IMR-90 (cell line): ENCODE measurements around the gene RAB1A. TPM values are rescaled to one million over a fixed set of nuclear protein-coding genes. Genes with fewer than 3 reads are reported as not detected.

ENCODE experiments used
- ATAC-seq: fragments of 200-7000 bp; cut with Tn5 transposase; 2 replicates; pipeline ENCODE4 v1.9.1; 2020; ENCODE audit warnings: low read depth, mild to moderate bottlenecking, moderate library complexity
- BruUV-seq: library from RNA; stranded (reverse); fragments of 400-500 nt; replicated peaks from 2 replicates; lab custom pipeline; 2021; lab: Mats Ljungman, UMichigan
- CTCF ChIA-PET: fragments of 300-600 bp; formaldehyde crosslinking; extraction: SDS; loops from one replicate; lab custom pipeline; 2021; ENCODE audit warnings: antibody characterized with exemption; lab: Yijun Ruan, JAX
- POLR2A ChIA-PET: fragments of 300-600 bp; sonication (Branson Sonifier 250); formaldehyde crosslinking; loops from one replicate; lab custom pipeline; 2022; ENCODE audit warnings: antibody characterized with exemption; ENCODE audit not compliant: unreplicated experiment; lab: Charles Lee
- DNase-seq: peaks from one replicate; pipeline ENCODE4 v3.0.0; 2013
- H2AFZ ChIP-seq: replicated peaks from 2 replicates; pipeline ENCODE3; 2013; ENCODE audit warnings: low read length, mild to moderate bottlenecking; ENCODE audit not compliant: poor library complexity
- H2AK5ac ChIP-seq: 2 replicates; pipeline ENCODE4 v1.6.1; 2013; ENCODE audit warnings: low read depth, low read length, inconsistent platforms
- H2AK9ac ChIP-seq: replicated peaks from 2 replicates; pipeline ENCODE3; 2013; ENCODE audit warnings: mild to moderate bottlenecking, low read depth, low read length, moderate library complexity; ENCODE audit not compliant: poor library complexity
- H2BK120ac ChIP-seq: 2 replicates; pipeline ENCODE4 v1.6.1; 2013; ENCODE audit warnings: low read depth, low read length, inconsistent platforms
- H2BK15ac ChIP-seq: 3 replicates; pipeline ENCODE4 v1.6.1; 2013; ENCODE audit warnings: low read depth, low read length, inconsistent platforms
- H2BK20ac ChIP-seq: 2 replicates; pipeline ENCODE4 v1.6.1; 2013; ENCODE audit warnings: low read depth, mild to moderate bottlenecking, inconsistent platforms, low read length, moderate library complexity
- H2BK5ac ChIP-seq: 2 replicates; pipeline ENCODE4 v1.6.1; 2013; ENCODE audit warnings: mild to moderate bottlenecking, low read depth, low read length, inconsistent platforms; ENCODE audit not compliant: poor library complexity, severe bottlenecking
- H3K14ac ChIP-seq: replicated peaks from 2 replicates; pipeline ENCODE4 v1.6.1; 2013; ENCODE audit warnings: low read depth, low read length, inconsistent platforms
- H3K18ac ChIP-seq: 2 replicates; pipeline ENCODE4 v1.6.1; 2013; ENCODE audit warnings: low read depth, low read length, control low read depth
- H3K23ac ChIP-seq: 2 replicates; pipeline ENCODE4 v1.6.1; 2013; ENCODE audit warnings: low read depth, low read length, inconsistent platforms
- H3K27ac ChIP-seq: 2 replicates; pipeline ENCODE4 v1.5.1; 2013; ENCODE audit warnings: mild to moderate bottlenecking, control low read depth, low read length; ENCODE audit not compliant: insufficient read depth
- H3K27me3 ChIP-seq: 2 replicates; pipeline ENCODE4 v1.6.1; 2013; ENCODE audit warnings: low read length; ENCODE audit not compliant: control insufficient read depth, insufficient read depth
- H3K36me3 ChIP-seq: 2 replicates; pipeline ENCODE4 v1.6.1; 2013; ENCODE audit warnings: low read length, mixed read lengths; ENCODE audit not compliant: control insufficient read depth, insufficient read depth
- H3K4ac ChIP-seq: 2 replicates; pipeline ENCODE4 v1.6.1; 2013; ENCODE audit warnings: low read depth, low read length, inconsistent platforms
- H3K4me1 ChIP-seq: 2 replicates; pipeline ENCODE4 v1.6.1; 2013; ENCODE audit warnings: low read length, mixed read lengths; ENCODE audit not compliant: control insufficient read depth, insufficient read depth
- H3K4me2 ChIP-seq: 2 replicates; pipeline ENCODE4 v1.6.1; 2013; ENCODE audit warnings: low read depth, mild to moderate bottlenecking, control low read depth, low read length, moderate library complexity
- H3K4me3 ChIP-seq: 2 replicates; pipeline ENCODE4 v1.5.1; 2013; ENCODE audit warnings: low read depth, mild to moderate bottlenecking, control low read depth, low read length, moderate library complexity; ENCODE audit not compliant: insufficient read depth
- H3K56ac ChIP-seq: 2 replicates; pipeline ENCODE4 v1.6.1; 2013; ENCODE audit warnings: low read length, inconsistent platforms; ENCODE audit not compliant: insufficient read depth; ENCODE audit errors: extremely low read depth
- H3K79me1 ChIP-seq, 2 experiments: 2 replicates each; pipeline ENCODE4 v1.6.1; 2013; ENCODE audit warnings: low read length in 2 of 2, inconsistent platforms in 1 of 2, low read depth in 1 of 2
- H3K9ac ChIP-seq: 2 replicates; pipeline ENCODE4 v1.6.1; 2013; ENCODE audit warnings: low read depth, low read length, control low read depth
- H3K9me1 ChIP-seq: 2 replicates; pipeline ENCODE4 v1.6.1; 2013; ENCODE audit warnings: low read length, inconsistent platforms; ENCODE audit not compliant: insufficient read depth
- H3K9me3 ChIP-seq: 2 replicates; pipeline ENCODE4 v1.6.1; 2013; ENCODE audit warnings: low read length; ENCODE audit not compliant: control insufficient read depth, insufficient read depth
- H4K20me1 ChIP-seq: 2 replicates; pipeline ENCODE4 v1.6.1; 2013; ENCODE audit warnings: low read length, inconsistent platforms; ENCODE audit not compliant: insufficient read depth
- H4K5ac ChIP-seq: 2 replicates; pipeline ENCODE4 v1.6.1; 2013; ENCODE audit warnings: mild to moderate bottlenecking, low read depth, low read length, control low read depth
- H4K8ac ChIP-seq, 2 experiments: 2 replicates each; pipeline ENCODE4 v1.6.1; 2013; ENCODE audit warnings: low read depth in 2 of 2, low read length in 2 of 2, control low read depth in 1 of 2, inconsistent platforms in 1 of 2
- H4K91ac ChIP-seq: 2 replicates; pipeline ENCODE4 v1.6.1; 2013; ENCODE audit warnings: low read depth, low read length, inconsistent platforms; ENCODE audit not compliant: insufficient read depth
- BHLHE40 ChIP-seq: fragments of 150-350 bp; IDR thresholded peaks from 2 replicates; pipeline ENCODE4 v1.6.1; 2016; ENCODE audit warnings: mild to moderate bottlenecking, low read depth, low read length
- CEBPB ChIP-seq: IDR thresholded peaks from 2 replicates; pipeline ENCODE4 v1.6.1; 2012; ENCODE audit warnings: low read depth, low read length, improper control_type of control experiment
- CHD1 ChIP-seq: IDR thresholded peaks from 2 replicates; pipeline ENCODE4 v1.6.1; 2012; ENCODE audit warnings: low read depth, low read length, improper control_type of control experiment
- ELK1 ChIP-seq: fragments of 150-350 bp; IDR thresholded peaks from 2 replicates; pipeline ENCODE4 v1.6.1; 2016; ENCODE audit warnings: low read depth, mild to moderate bottlenecking, low read length, moderate library complexity, borderline replicate concordance
- MAFK ChIP-seq: IDR thresholded peaks from 2 replicates; pipeline ENCODE4 v1.6.1; 2012; ENCODE audit warnings: low read depth, low read length, improper control_type of control experiment
- MAZ ChIP-seq: IDR thresholded peaks from 2 replicates; pipeline ENCODE4 v1.6.1; 2012; ENCODE audit warnings: low read depth, mild to moderate bottlenecking, low read length, improper control_type of control experiment, moderate library complexity, borderline replicate concordance
- MXI1 ChIP-seq: IDR thresholded peaks from 2 replicates; pipeline ENCODE4 v1.6.1; 2012; ENCODE audit warnings: low read depth, mild to moderate bottlenecking, low read length, moderate library complexity, borderline replicate concordance
- NFE2L2 ChIP-seq: fragments of 150-350 bp; IDR thresholded peaks from 2 replicates; pipeline ENCODE4 v1.6.1; 2016; ENCODE audit warnings: low read depth, mild to moderate bottlenecking, low read length
- POLR2A ChIP-seq: IDR thresholded peaks from 2 replicates; pipeline ENCODE4 v1.6.1; 2012; ENCODE audit warnings: mild to moderate bottlenecking, low read depth, low read length
- RAD21 ChIP-seq: IDR thresholded peaks from 2 replicates; pipeline ENCODE4 v1.6.1; 2012; ENCODE audit warnings: low read length, improper control_type of control experiment
- RFX5 ChIP-seq: IDR thresholded peaks from 2 replicates; pipeline ENCODE4 v1.8.0; 2012; ENCODE audit warnings: low read depth, mild to moderate bottlenecking, low read length, moderate library complexity
- SMC3 ChIP-seq: fragments of 150-350 bp; IDR thresholded peaks from 2 replicates; pipeline ENCODE4 v1.6.1; 2016; ENCODE audit warnings: low read depth, mild to moderate bottlenecking, antibody characterized with exemption, low read length, moderate library complexity
- USF2 ChIP-seq: fragments of 150-350 bp; IDR thresholded peaks from 2 replicates; pipeline ENCODE4 v1.6.1; 2017; ENCODE audit warnings: mild to moderate bottlenecking, antibody characterized with exemption, low read length, low read depth
- WGBS, 2 experiments: methylation state at CpG; one replicate each; pipeline versions ENCODE4 v1.1.5 to v1.1.7; 2013; ENCODE audit warnings: missing lambda C conversion rate in 2 of 2; ENCODE audit not compliant: insufficient read length in 1 of 2; ENCODE audit errors: extremely low coverage in 2 of 2; 5-methylcytosine and 5-hydroxymethylcytosine counted together
- dilution Hi-C: fragments of 300-500 bp; cut with HindIII; formaldehyde crosslinking; loops from one replicate; pipeline ENCODE4 v1.14.3; 2018; ENCODE audit warnings: low sequenced_read_pairs; ENCODE audit not compliant: unreplicated experiment
- in situ Hi-C: fragments of 300-500 bp; cut with MboI; formaldehyde crosslinking; loops from 3 replicates; pipeline ENCODE4 v1.14.3; 2019; ENCODE audit warnings: low sequenced_read_pairs, inconsistent platforms, mixed read lengths
- intact Hi-C: fragments of 100-400 bp; cut with micrococcal nuclease; formaldehyde crosslinking; loops from 2 replicates; pipeline ENCODE4 v1.10.0; 2022
- polyA plus RNA-seq, 3 experiments: library from polyadenylated mRNA; depleted of rRNA; stranded (reverse); fragments of >200 nt; gene quantifications; 2 replicates each; pipeline ENCODE4 v1.2.3, GENCODE V29; 2012; ENCODE audit warnings: low replicate concordance in 1 of 3
- total RNA-seq: library from RNA; depleted of rRNA; stranded (reverse); fragments of >200 nt; gene quantifications from 2 replicates; pipeline ENCODE4 v1.2.3, GENCODE V29; 2012

Gene RAB1A
- total and polyA plus RNA-seq, 2 of the 4 experiments (the other 2 are of a cell fraction), result 114 to 169 TPM

- TF ChIP-seq RAD21, result no peak
- TF ChIP-seq SMC3, result no peak
- no peak for TF ChIP-seq RFX5
- TF ChIP-seq NFE2L2, result no peak
- TF ChIP-seq MAZ, result no peak
- no peak for TF ChIP-seq BHLHE40
- no peak for TF ChIP-seq CHD1
- no peak for TF ChIP-seq CEBPB
- no peak for TF ChIP-seq USF2
- TF ChIP-seq MAFK, result no peak
- no peak for TF ChIP-seq ELK1
- no peak for TF ChIP-seq MXI1
- no peak for TF ChIP-seq POLR2A
- H3K9me3 ChIP-seq, result no peaks in the 10 kb centered on the region
Measured at GRCh38 chr2:65146078-65146477, 16.2 kb upstream of the RAB1A start.

More at GRCh38 chr2:65146078-65146477, 16.2 kb upstream of the RAB1A start:
- DNase-seq (no peak), ATAC-seq (no peak)
- Histone ChIP-seq H3K23ac (no peak overlapping the region), H3K27ac (no peak overlapping the region), H4K8ac (no peak overlapping the region), H3K9ac (no peak overlapping the region), H3K27me3 (peaks cover 3% of the 10 kb centered on the region; the same call in 1 of the 2 replicates), H3K79me1 (no peaks in the 10 kb centered on the region), H3K4me2 (no peak overlapping the region), H3K14ac (no peak overlapping the region), H2BK120ac (no peak overlapping the region), H4K91ac (no peak overlapping the region), H2BK15ac (no peak overlapping the region), H3K4me3 (no peak overlapping the region), H3K4ac (no peak overlapping the region), H4K20me1 (no peaks in the 10 kb centered on the region), H2AK5ac (no peak overlapping the region), H3K18ac (no peak overlapping the region), H2AK9ac (no peak overlapping the region), H2BK20ac (no peak overlapping the region), H2AFZ (no peak overlapping the region), H3K56ac (no peak overlapping the region), H3K36me3 (no peaks in the 10 kb centered on the region), H2BK5ac (no peak overlapping the region), H3K4me1 (no peaks in the 10 kb centered on the region), H3K9me1 (no peaks in the 10 kb centered on the region), H4K5ac (no peak overlapping the region)
- POLR2A ChIA-PET, result no interaction called here
- BruUV-seq, result no TSS peak
- dilution Hi-C loops, result no loop called here
- in situ Hi-C loops, result no loop called here
- CTCF ChIA-PET, result no interaction called here
- intact Hi-C loops, result no loop called here
- WGBS, 2 experiments, result no CpG with 5 or more reads among the region's 3 CpGs
